ENCODE measurements around the gene MLST8. TPM values are rescaled to one million over a fixed set of nuclear protein-coding genes. Genes with fewer than 3 reads are reported as not detected.

MLST8 gene
- total and polyA plus RNA-seq, 2 donors (not counting 1 experiment from before 2014, with no cell fraction given) = 36.1 to 112 TPM

DNA sequence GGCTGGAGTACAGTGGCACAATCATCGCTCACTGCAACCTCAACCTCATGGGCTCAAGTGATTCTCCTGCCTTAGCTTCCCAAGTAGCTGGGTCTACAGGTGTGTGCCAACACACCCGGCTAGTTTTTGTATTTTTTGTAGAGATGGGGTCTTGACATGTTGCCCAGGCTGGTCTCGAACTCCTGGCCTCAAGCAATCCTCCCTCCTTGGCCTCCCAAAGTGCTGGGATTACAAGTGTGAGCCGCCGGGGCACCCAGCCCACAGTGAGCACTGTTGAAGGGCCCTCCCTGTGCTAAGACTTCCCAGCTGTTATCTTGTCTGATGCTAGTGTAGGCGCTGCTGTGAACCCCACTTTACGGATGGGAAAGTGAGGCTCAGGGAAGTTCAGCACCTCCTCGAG, 16.9 kb upstream of the MLST8 start:
- H3K4me1 Mint-ChIP-seq = peaks cover 7% of the 10 kb centered on the region
- Histone ChIP-seq H3K4me1 (ENCODE audit: control insufficient read depth in 2 of 2, insufficient read depth in 2 of 2, low read length in 2 of 2) (no peaks in the 10 kb centered on the region), H3K9me3 (ENCODE audit: control extremely low read depth in 1 of 3, control insufficient read depth in 2 of 3, insufficient read depth in 1 of 3, low read length in 2 of 3) (no peaks in the 10 kb centered on the region), H3K9ac (ENCODE audit: low read length) (no peak overlapping the region), H3K36me3 (replicated peaks in 1 of 2; ENCODE audit: control extremely low read depth in 1 of 2, control insufficient read depth in 1 of 2, extremely low read depth in 1 of 2, insufficient read depth in 2 of 2, low read length in 1 of 2) (no peaks in the 10 kb centered on the region), H4K20me1 (ENCODE audit: control insufficient read depth, insufficient read depth, low read length, poor library complexity, severe bottlenecking) (no peaks in the 10 kb centered on the region), H2AFZ (ENCODE audit: insufficient read depth, low read depth, low read length, poor library complexity, severe bottlenecking) (no peak overlapping the region), H3K27me3 (replicated peaks in 1 of 4; ENCODE audit: control extremely low read depth in 1 of 4, control insufficient read depth in 3 of 4, insufficient read depth in 4 of 4, low read length in 3 of 4) (peaks cover 0 to 2% (median 0%) of the 10 kb centered on the region in 4 experiments), H3K27ac (ENCODE audit: low read length in 2 of 2) (no peak overlapping the region), H3K4me3 (ENCODE audit: control extremely low read depth in 1 of 5, extremely low read depth in 1 of 5, insufficient read depth in 1 of 5, low read depth in 2 of 5, low read length in 4 of 5) (no peak overlapping the region), H3K79me2 (ENCODE audit: control insufficient read depth, insufficient read depth, low read length) (no peaks in the 10 kb centered on the region), H3K4me2 (replicated peaks; ENCODE audit: low read depth, low read length, poor library complexity, severe bottlenecking) (no peak overlapping the region)
- TF ChIP-seq, protein P1, sequence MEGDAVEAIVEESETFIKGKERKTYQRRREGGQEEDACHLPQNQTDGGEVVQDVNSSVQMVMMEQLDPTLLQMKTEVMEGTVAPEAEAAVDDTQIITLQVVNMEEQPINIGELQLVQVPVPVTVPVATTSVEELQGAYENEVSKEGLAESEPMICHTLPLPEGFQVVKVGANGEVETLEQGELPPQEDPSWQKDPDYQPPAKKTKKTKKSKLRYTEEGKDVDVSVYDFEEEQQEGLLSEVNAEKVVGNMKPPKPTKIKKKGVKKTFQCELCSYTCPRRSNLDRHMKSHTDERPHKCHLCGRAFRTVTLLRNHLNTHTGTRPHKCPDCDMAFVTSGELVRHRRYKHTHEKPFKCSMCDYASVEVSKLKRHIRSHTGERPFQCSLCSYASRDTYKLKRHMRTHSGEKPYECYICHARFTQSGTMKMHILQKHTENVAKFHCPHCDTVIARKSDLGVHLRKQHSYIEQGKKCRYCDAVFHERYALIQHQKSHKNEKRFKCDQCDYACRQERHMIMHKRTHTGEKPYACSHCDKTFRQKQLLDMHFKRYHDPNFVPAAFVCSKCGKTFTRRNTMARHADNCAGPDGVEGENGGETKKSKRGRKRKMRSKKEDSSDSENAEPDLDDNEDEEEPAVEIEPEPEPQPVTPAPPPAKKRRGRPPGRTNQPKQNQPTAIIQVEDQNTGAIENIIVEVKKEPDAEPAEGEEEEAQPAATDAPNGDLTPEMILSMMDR (IDR thresholded peaks at IDR 0.05) = no peak
- TF ChIP-seq EZH2 (IDR thresholded peaks at IDR 0.05; ENCODE audit: borderline replicate concordance, insufficient read depth, low read depth, low read length, poor library complexity, severe bottlenecking) = no peak
- no peaks in the 10 kb centered on the region for H3K9me3 Mint-ChIP-seq (ENCODE audit: insufficient read depth)
- CTCF ChIA-PET = no interaction called here
- intact Hi-C loops (cut with micrococcal nuclease) = no loop called here
- POLR2A ChIA-PET = no interaction called here
- no peak for ATAC-seq (ENCODE audit: low read depth)
- H3K27me3 Mint-ChIP-seq = peaks cover 6% of the 10 kb centered on the region
- no peak overlapping the region for H3K4me3 Mint-ChIP-seq
- no peak overlapping the region for H3K27ac Mint-ChIP-seq
- 91% methylated on average over 7 of the region's 8 CpGs for WGBS (ENCODE audit: insufficient coverage)
- no peak for DNase-seq

DNA sequence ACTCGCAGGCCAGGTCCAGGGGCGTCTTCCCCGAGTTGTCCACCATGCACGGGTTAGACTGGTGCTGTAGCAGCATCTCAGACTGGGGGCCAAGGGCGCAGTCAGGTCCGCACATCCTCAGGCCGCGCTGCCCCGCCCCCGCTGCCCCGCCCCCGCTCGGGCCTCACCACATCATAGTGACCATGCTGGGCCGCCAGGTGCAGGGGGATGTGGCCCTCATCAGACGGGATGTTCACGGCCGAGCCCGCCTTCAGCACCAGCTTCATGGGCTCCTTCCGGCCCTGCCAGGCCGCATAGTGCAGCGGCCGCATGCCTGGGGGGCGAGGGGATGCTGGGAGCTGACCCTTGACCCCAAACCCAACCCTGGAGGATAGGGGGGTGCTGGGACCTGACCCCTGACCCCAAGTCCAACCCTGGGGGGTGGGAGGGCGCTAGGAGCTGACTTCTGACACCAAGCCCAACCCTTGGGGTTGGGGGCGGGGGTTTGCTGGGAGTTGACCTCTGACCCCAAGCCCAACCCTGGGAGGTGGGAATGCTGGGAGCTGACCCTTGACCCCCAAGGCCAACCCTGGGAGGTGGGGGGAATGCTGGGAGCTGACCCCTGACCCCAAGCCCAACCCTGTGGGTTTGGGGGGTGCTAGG, 15.9 kb upstream of the MLST8 start:
- H3K4me1 ChIP-seq (ENCODE audit: control insufficient read depth in 2 of 2, insufficient read depth in 2 of 2, low read length in 2 of 2) = no peaks in the 10 kb centered on the region
- no peak overlapping the region for H3K27ac ChIP-seq (ENCODE audit: low read length in 2 of 2)
- no peak overlapping the region for H2AFZ ChIP-seq (ENCODE audit: insufficient read depth, low read depth, low read length, poor library complexity, severe bottlenecking)
- Mint-ChIP-seq H3K27me3 (peaks cover 6% of the 10 kb centered on the region), H3K4me3 (no peak overlapping the region), H3K9me3 (ENCODE audit: insufficient read depth) (no peaks in the 10 kb centered on the region), H3K27ac (no peak overlapping the region), H3K4me1 (peaks cover 2% of the 10 kb centered on the region)
- no peaks in the 10 kb centered on the region for H3K9me3 ChIP-seq (ENCODE audit: control extremely low read depth in 1 of 3, control insufficient read depth in 2 of 3, insufficient read depth in 1 of 3, low read length in 2 of 3)
- H3K4me2 ChIP-seq (replicated peaks; ENCODE audit: low read depth, low read length, poor library complexity, severe bottlenecking) = no peak overlapping the region
- H3K9ac ChIP-seq (ENCODE audit: low read length) = no peak overlapping the region
- no peaks in the 10 kb centered on the region for H4K20me1 ChIP-seq (ENCODE audit: control insufficient read depth, insufficient read depth, low read length, poor library complexity, severe bottlenecking)
- H3K27me3 ChIP-seq (replicated peaks in 1 of 4; ENCODE audit: control extremely low read depth in 1 of 4, control insufficient read depth in 3 of 4, insufficient read depth in 4 of 4, low read length in 3 of 4) = peaks cover 0 to 11% (median 2%) of the 10 kb centered on the region in 4 experiments
- intact Hi-C loops (cut with micrococcal nuclease) = no loop called here
- DNase-seq (no peak), ATAC-seq (ENCODE audit: low read depth) (no peak)
- ChIA-PET POLR2A (no interaction called here), CTCF (interaction anchor here (0.6 to 0.7 kb wide), 2 partner anchors 72 to 312 kb away, joined by 3 read pairs; no protein-coding TSS in a partner anchor)
- TF ChIP-seq, protein P1 (IDR thresholded peaks at IDR 0.05) = no peak
- TF ChIP-seq EZH2 (IDR thresholded peaks at IDR 0.05; ENCODE audit: borderline replicate concordance, insufficient read depth, low read depth, low read length, poor library complexity, severe bottlenecking) = no peak
- no peaks in the 10 kb centered on the region for H3K36me3 ChIP-seq (replicated peaks in 1 of 2; ENCODE audit: control extremely low read depth in 1 of 2, control insufficient read depth in 1 of 2, extremely low read depth in 1 of 2, insufficient read depth in 2 of 2, low read length in 1 of 2)
- no peaks in the 10 kb centered on the region for H3K79me2 ChIP-seq (ENCODE audit: control insufficient read depth, insufficient read depth, low read length)
- WGBS (ENCODE audit: insufficient coverage) = 97% methylated on average over 23 of the region's 25 CpGs
- no peak overlapping the region for H3K4me3 ChIP-seq (ENCODE audit: control extremely low read depth in 1 of 5, extremely low read depth in 1 of 5, insufficient read depth in 1 of 5, low read depth in 2 of 5, low read length in 4 of 5)

All from B cell (primary cell).